Adipocyte (in vitro differentiated cells): ENCODE results near the gene RBM45.
A peak's percentile ranks its signal among the peaks of the same experiment; 100 is the strongest.

Experiments used
- DNase-seq: peaks from one replicate; pipeline ENCODE4 v3.0.0-alpha.2; 2015; ENCODE audit warnings: low read depth
- H3K27me3 ChIP-seq: replicated peaks from 2 replicates; pipeline ENCODE4 v1.7.0; 2013; ENCODE audit warnings: mild to moderate bottlenecking, low read length, moderate library complexity; ENCODE audit not compliant: control insufficient read depth, insufficient read depth
- H3K36me3 ChIP-seq: 2 replicates; pipeline ENCODE4 v1.7.0; 2013; ENCODE audit warnings: low read length, mild to moderate bottlenecking, moderate library complexity; ENCODE audit not compliant: control insufficient read depth, insufficient read depth, severe bottlenecking
- H3K4me1 ChIP-seq: 2 replicates; pipeline ENCODE4 v1.7.0; 2013; ENCODE audit warnings: mild to moderate bottlenecking, low read length, moderate library complexity; ENCODE audit not compliant: control insufficient read depth, insufficient read depth
- H3K4me3 ChIP-seq: 2 replicates; pipeline ENCODE4 v1.7.0; 2013; ENCODE audit warnings: mild to moderate bottlenecking, low read length, moderate library complexity
- H3K9ac ChIP-seq: 2 replicates; pipeline ENCODE4 v1.7.0; 2013; ENCODE audit warnings: mild to moderate bottlenecking, low read length, moderate library complexity
- H3K9me3 ChIP-seq: 2 replicates; pipeline ENCODE4 v1.7.0; 2013; ENCODE audit warnings: mild to moderate bottlenecking, low read length, moderate library complexity; ENCODE audit not compliant: control insufficient read depth

Gene RBM45

DNA sequence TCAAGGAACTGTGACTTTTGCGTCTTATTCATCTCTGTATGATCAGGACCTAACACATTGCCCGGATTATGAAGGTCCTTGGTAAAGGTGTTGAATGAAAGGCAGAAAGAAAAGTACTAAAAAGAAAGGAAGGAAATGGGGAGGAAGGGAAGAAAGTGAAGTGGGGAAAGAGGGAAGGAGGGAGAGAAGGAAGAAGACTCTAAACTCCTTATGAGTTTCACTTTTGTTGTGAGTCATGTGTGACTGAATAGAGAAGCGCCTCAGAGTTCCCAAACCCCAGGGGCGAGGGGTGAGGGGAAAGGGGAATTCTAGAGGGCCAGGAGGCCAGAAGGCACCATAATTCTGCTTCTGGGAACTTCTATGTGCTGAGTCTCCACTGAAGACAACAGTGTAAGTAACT, 51.2 kb downstream of the RBM45 start:
- no peaks in the 10 kb centered on the region for H3K4me1 ChIP-seq
- no peaks in the 10 kb centered on the region for H3K36me3 ChIP-seq
- no peak overlapping the region for H3K9ac ChIP-seq
- no peaks in the 10 kb centered on the region for H3K27me3 ChIP-seq
- H3K9me3 ChIP-seq: no peaks in the 10 kb centered on the region
- H3K4me3 ChIP-seq: peak overlapping the region; percentile 47
- DNase-seq: no peak

DNA sequence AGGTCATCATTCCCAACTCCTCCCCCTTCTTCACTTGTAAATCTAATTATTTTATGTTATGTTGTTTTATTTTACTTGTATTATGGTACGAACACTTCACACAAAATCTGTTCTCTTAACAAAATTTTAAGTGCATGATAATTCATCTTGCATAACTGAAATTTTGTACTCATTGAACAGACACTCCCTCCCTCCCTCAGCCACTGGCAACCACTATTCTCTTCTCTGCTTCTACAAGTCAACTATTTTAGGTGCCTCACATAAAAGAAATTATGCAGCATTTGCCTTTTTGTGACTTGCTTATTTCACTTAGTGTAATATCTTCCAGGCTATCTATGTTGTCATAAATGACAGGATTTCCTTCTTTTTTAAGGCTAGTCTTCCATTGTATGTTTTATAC, 51.7 kb downstream of the RBM45 start:
- no peaks in the 10 kb centered on the region for H3K27me3 ChIP-seq
- H3K36me3 ChIP-seq: no peaks in the 10 kb centered on the region
- H3K4me1 ChIP-seq: no peaks in the 10 kb centered on the region
- peak overlapping the region; percentile 47 for H3K4me3 ChIP-seq
- no peaks in the 10 kb centered on the region for H3K9me3 ChIP-seq
- DNase-seq: no peak
- H3K9ac ChIP-seq: no peak overlapping the region

DNA sequence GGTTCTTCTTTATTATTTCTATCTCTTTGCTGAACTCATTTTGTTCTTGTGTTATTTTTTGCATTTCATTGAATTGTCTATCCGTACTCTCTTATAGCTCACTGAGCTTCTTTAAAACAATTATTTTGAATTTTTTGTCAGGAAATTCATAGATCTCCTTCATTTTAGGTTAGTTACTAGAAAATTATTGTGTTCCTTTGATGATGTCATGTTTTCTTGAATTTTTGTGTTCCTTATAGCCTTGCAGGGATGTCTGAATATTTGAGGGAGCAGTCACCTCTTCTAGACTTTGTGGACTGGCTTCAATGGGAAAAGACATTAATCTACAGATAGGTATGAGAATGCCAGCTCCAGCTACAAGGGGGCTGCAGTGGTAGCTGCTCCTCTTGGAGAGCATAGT, 61.4 kb downstream of the RBM45 start:
- Histone ChIP-seq H3K9ac (no peak overlapping the region), H3K36me3 (no peaks in the 10 kb centered on the region), H3K4me3 (no peak overlapping the region), H3K27me3 (no peaks in the 10 kb centered on the region), H3K9me3 (no peaks in the 10 kb centered on the region), H3K4me1 (no peaks in the 10 kb centered on the region)
- DNase-seq: no peak

DNA sequence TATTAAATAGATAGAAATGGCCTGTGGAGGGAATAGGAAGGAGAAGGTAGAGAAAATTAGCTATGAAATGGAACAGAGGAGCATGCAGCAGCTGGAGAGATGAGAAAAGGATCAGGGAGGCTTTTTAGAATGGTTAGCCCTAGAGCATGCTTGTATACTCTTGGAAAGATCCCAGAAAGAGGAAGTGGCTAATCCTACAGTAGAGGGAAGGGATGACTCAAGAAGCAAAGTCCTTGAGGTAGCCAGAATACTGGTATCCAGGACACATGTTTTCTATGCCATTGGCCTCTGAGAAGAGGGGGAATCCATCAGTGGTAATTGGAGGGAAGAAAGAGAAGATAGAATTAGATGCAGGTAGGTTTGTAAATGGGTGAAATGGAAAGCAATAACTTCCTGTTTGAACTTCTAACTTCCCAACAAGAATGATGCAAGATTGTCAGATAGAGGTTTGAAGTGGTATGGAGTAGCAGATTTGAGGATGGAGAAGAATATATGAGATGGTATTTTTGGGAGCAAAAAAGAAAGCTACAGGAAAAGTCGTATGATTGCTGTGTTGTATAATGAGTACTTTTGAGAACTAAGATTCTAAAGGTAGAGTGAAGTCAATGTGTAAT, 64.9 kb downstream of the RBM45 start:
- Histone ChIP-seq H3K36me3 (no peaks in the 10 kb centered on the region), H3K27me3 (no peaks in the 10 kb centered on the region), H3K9me3 (no peaks in the 10 kb centered on the region), H3K4me3 (no peak overlapping the region), H3K4me1 (no peaks in the 10 kb centered on the region), H3K9ac (no peak overlapping the region)
- DNase-seq: peak; percentile 16
